ENCODE measurements around the gene TMEM225.

DNA sequence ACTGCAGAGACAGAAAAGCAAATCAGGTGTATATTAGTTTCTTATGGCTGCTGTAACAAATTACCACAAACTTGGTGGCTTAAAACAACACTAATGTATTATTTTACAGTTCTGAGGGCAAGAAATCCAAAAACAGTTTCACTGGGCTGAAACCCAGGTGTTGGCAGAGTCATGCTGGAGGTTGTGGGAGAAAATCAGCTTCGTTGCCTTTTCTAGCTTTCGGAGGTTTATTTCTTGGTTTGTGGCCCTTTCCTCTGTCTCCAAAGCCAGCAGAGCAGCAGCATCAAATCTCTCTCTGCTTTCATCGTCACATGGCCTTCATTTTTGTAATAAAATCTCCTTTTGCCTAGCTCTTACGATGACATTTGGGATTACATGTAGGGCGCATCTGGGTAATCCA, 46.3 kb downstream of the TMEM225 start:
- TF ChIP-seq POU2F2 (IDR thresholded peaks at IDR 0.05; ENCODE audit: low read depth, low read length) (no peak), POLR2A (IDR thresholded peaks at IDR 0.05; ENCODE audit: low read depth, low read length) (no peak), POLR2AphosphoS5 (IDR thresholded peaks at IDR 0.05; ENCODE audit: low read depth, low read length) (no peak), TAF1 (IDR thresholded peaks at IDR 0.05; ENCODE audit: low read depth, low read length) (no peak)

Data from GM12891 (cell line).